Right renal pelvis (tissue), 4 donors: ENCODE measurements around the gene PPA2. TPM values are rescaled to one million over a fixed set of nuclear protein-coding genes. Genes with fewer than 3 reads are reported as not detected.

Experiments
- DNase-seq, 4 donors: peaks; one replicate each; pipeline ENCODE4 v3.0.0-alpha.2; 2013; ENCODE audit warnings: low read depth in 4 of 4, low spot score in 3 of 4, missing footprints in 1 of 4
- polyA plus RNA-seq, 4 donors: library from polyadenylated mRNA; unstranded; fragments of 120-200 nt; gene quantifications; one replicate each; pipeline ENCODE4 v1.2.1, GENCODE V29; 2013; ENCODE audit not compliant: insufficient read length in 4 of 4

Gene PPA2
- polyA plus RNA-seq, 4 donors = 101 to 118 (median 110) TPM

GRCh38 chr4:105400901-105401677, 72.8 kb downstream of the PPA2 start:
- DNase-seq = no peak

GRCh38 chr4:105399532-105400161, 74.2 kb downstream of the PPA2 start:
- no peak for DNase-seq

- DNase-seq = no peak
Observed at GRCh38 chr4:105392858-105393257, 81.0 kb downstream of the PPA2 start.

- no peak for DNase-seq
Observed at GRCh38 chr4:105389167-105389566, 84.7 kb downstream of the PPA2 start.

- no peak for DNase-seq
Observed at GRCh38 chr4:105387466-105387865, 86.4 kb downstream of the PPA2 start.

GRCh38 chr4:105386012-105386411, 87.8 kb downstream of the PPA2 start:
- no peak for DNase-seq

- no peak for DNase-seq
Observed at GRCh38 chr4:105374071-105374470, 99.8 kb downstream of the PPA2 start.

- DNase-seq = no peak
Observed at GRCh38 chr4:105373324-105373723, 100.5 kb downstream of the PPA2 start.

GRCh38 chr4:105369988-105370387, 103.9 kb downstream of the PPA2 start:
- no peak for DNase-seq

- DNase-seq = no peak
Observed at GRCh38 chr4:105361053-105361452, 112.8 kb downstream of the PPA2 start.

- no peak for DNase-seq
Observed at GRCh38 chr4:105357258-105357980, 116.4 kb downstream of the PPA2 start.

GRCh38 chr4:105356194-105356593, 117.7 kb downstream of the PPA2 start:
- DNase-seq = no peak

- DNase-seq = no peak
Observed at GRCh38 chr4:105352826-105353225, 121.0 kb downstream of the PPA2 start.

GRCh38 chr4:105351861-105352260, 122.0 kb downstream of the PPA2 start:
- DNase-seq = no peak

- no peak for DNase-seq
Observed at GRCh38 chr4:105350859-105351490, 122.9 kb downstream of the PPA2 start.

- no peak for DNase-seq
Observed at GRCh38 chr4:105348719-105349118, 125.1 kb downstream of the PPA2 start.

- DNase-seq = no peak
Observed at GRCh38 chr4:105346869-105347268, 127.0 kb downstream of the PPA2 start.

- DNase-seq = no peak
Observed at GRCh38 chr4:105345838-105346237, 128.0 kb downstream of the PPA2 start.

- no peak for DNase-seq
Observed at GRCh38 chr4:105345358-105345757, 128.5 kb downstream of the PPA2 start.

GRCh38 chr4:105344141-105344540, 129.7 kb downstream of the PPA2 start:
- DNase-seq = no peak
